ENCODE measurements around the gene C1D. TPM values are rescaled to one million over a fixed set of nuclear protein-coding genes. Genes with fewer than 3 reads are reported as not detected.

The C1D gene
- total and polyA plus RNA-seq, 2 of the 4 experiments (the other 2 are of a cell fraction), result 2.7 to 14.3 TPM

DNA sequence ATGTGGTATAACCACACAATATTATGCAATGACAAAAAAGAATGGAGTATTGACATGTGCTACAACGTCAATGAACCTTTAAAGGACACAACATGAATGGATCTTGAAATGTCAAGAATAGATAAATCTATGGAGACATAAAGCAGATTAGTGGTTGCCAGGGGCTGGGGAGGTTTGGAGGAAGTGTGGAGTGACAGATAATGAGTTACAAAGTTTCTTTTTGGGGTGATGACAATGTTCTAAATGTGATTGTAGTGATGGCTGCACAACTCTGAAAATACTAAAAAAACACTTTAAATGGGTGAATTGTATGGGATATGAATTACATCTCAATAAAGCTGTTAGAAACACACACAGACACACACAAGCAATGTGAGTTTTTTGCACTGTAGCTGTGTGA is 37.4 kb upstream of the C1D start:
- ATAC-seq (ENCODE audit: low read depth) (no peak), DNase-seq (no peak)
- H2AFZ ChIP-seq (replicated peaks; ENCODE audit: low read length, poor library complexity), result no peak overlapping the region
- H2BK15ac ChIP-seq (ENCODE audit: low read depth, low read length), result no peak overlapping the region
- no peak overlapping the region for H4K91ac ChIP-seq (ENCODE audit: insufficient read depth, low read depth, low read length)
- intact Hi-C loops (cut with micrococcal nuclease), result no loop called here
- no peaks in the 10 kb centered on the region for H3K9me1 ChIP-seq (ENCODE audit: insufficient read depth, low read length)
- no peak overlapping the region for H3K4me3 ChIP-seq (ENCODE audit: insufficient read depth, low read depth, low read length)
- no peaks in the 10 kb centered on the region for H3K4me1 ChIP-seq (ENCODE audit: control insufficient read depth, insufficient read depth, low read length)
- H3K4ac ChIP-seq (ENCODE audit: low read depth, low read length), result no peak overlapping the region
- H3K79me1 ChIP-seq (ENCODE audit: low read depth in 1 of 2, low read length in 2 of 2), result no peaks in the 10 kb centered on the region
- no peaks in the 10 kb centered on the region for H3K9me3 ChIP-seq (ENCODE audit: control insufficient read depth, insufficient read depth, low read length)
- H4K5ac ChIP-seq (ENCODE audit: low read depth, low read length), result no peak overlapping the region
- H3K36me3 ChIP-seq (ENCODE audit: control insufficient read depth, insufficient read depth, low read length), result no peaks in the 10 kb centered on the region
- in situ Hi-C loops (cut with MboI; ENCODE audit: low sequenced_read_pairs), result no loop called here
- H3K4me2 ChIP-seq (ENCODE audit: low read depth, low read length), result no peak overlapping the region
- no peak overlapping the region for H3K18ac ChIP-seq (ENCODE audit: low read depth, low read length)
- H3K9ac ChIP-seq (ENCODE audit: low read depth, low read length), result no peak overlapping the region
- ChIA-PET POLR2A (ENCODE audit: unreplicated experiment) (no interaction called here), CTCF (no interaction called here)
- no TSS peak for BruUV-seq (replicated peaks)
- no peak for TF ChIP-seq MXI1 (IDR thresholded peaks at IDR 0.05; ENCODE audit: borderline replicate concordance, low read depth, low read length)
- TF ChIP-seq MAZ (IDR thresholded peaks at IDR 0.05; ENCODE audit: borderline replicate concordance, low read depth, low read length), result no peak
- TF ChIP-seq FOS (IDR thresholded peaks at IDR 0.05; ENCODE audit: low read depth, low read length), result no peak
- no peak for TF ChIP-seq RCOR1 (IDR thresholded peaks at IDR 0.05; ENCODE audit: insufficient replicate concordance, low read length)
- TF ChIP-seq MAFK (IDR thresholded peaks at IDR 0.05; ENCODE audit: low read depth, low read length), result no peak
- no peak for TF ChIP-seq CHD1 (IDR thresholded peaks at IDR 0.05; ENCODE audit: low read depth, low read length)
- TF ChIP-seq RAD21 (IDR thresholded peaks at IDR 0.05; ENCODE audit: low read length), result no peak
- TF ChIP-seq, protein P1, sequence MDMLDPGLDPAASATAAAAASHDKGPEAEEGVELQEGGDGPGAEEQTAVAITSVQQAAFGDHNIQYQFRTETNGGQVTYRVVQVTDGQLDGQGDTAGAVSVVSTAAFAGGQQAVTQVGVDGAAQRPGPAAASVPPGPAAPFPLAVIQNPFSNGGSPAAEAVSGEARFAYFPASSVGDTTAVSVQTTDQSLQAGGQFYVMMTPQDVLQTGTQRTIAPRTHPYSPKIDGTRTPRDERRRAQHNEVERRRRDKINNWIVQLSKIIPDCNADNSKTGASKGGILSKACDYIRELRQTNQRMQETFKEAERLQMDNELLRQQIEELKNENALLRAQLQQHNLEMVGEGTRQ (IDR thresholded peaks at IDR 0.05; ENCODE audit: low read depth, low read length), result no peak
- TF ChIP-seq BHLHE40 (IDR thresholded peaks at IDR 0.05; ENCODE audit: low read depth, low read length), result no peak
- no peak for TF ChIP-seq CEBPB (IDR thresholded peaks at IDR 0.05; ENCODE audit: low read depth, low read length)
- TF ChIP-seq, protein P2, sequence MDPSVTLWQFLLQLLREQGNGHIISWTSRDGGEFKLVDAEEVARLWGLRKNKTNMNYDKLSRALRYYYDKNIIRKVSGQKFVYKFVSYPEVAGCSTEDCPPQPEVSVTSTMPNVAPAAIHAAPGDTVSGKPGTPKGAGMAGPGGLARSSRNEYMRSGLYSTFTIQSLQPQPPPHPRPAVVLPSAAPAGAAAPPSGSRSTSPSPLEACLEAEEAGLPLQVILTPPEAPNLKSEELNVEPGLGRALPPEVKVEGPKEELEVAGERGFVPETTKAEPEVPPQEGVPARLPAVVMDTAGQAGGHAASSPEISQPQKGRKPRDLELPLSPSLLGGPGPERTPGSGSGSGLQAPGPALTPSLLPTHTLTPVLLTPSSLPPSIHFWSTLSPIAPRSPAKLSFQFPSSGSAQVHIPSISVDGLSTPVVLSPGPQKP (IDR thresholded peaks at IDR 0.05; ENCODE audit: borderline replicate concordance, low read depth, low read length), result no peak
- no peak for TF ChIP-seq RFX5 (IDR thresholded peaks at IDR 0.05; ENCODE audit: low read depth, low read length)
- no peak for TF ChIP-seq NFE2L2 (IDR thresholded peaks at IDR 0.05; ENCODE audit: low read depth, low read length)
- no peak for TF ChIP-seq POLR2A (IDR thresholded peaks at IDR 0.05; ENCODE audit: low read depth, low read length)
- no peak for TF ChIP-seq SMC3 (IDR thresholded peaks at IDR 0.05; ENCODE audit: low read depth, low read length)
- TF ChIP-seq, protein P3, sequence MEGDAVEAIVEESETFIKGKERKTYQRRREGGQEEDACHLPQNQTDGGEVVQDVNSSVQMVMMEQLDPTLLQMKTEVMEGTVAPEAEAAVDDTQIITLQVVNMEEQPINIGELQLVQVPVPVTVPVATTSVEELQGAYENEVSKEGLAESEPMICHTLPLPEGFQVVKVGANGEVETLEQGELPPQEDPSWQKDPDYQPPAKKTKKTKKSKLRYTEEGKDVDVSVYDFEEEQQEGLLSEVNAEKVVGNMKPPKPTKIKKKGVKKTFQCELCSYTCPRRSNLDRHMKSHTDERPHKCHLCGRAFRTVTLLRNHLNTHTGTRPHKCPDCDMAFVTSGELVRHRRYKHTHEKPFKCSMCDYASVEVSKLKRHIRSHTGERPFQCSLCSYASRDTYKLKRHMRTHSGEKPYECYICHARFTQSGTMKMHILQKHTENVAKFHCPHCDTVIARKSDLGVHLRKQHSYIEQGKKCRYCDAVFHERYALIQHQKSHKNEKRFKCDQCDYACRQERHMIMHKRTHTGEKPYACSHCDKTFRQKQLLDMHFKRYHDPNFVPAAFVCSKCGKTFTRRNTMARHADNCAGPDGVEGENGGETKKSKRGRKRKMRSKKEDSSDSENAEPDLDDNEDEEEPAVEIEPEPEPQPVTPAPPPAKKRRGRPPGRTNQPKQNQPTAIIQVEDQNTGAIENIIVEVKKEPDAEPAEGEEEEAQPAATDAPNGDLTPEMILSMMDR (conservative IDR thresholded peaks at IDR 0.05; ENCODE audit: low read depth, low read length), result no peak
- no peak overlapping the region for H2BK5ac ChIP-seq (ENCODE audit: low read depth, low read length, poor library complexity, severe bottlenecking)
- H2BK20ac ChIP-seq (ENCODE audit: low read depth, low read length), result no peak overlapping the region
- H3K27me3 ChIP-seq (ENCODE audit: control insufficient read depth, insufficient read depth, low read length), result peaks cover 9% of the 10 kb centered on the region
- H2AK9ac ChIP-seq (replicated peaks; ENCODE audit: low read depth, low read length, poor library complexity), result no peak overlapping the region
- no peak overlapping the region for H3K14ac ChIP-seq (replicated peaks; ENCODE audit: low read depth, low read length)
- no peaks in the 10 kb centered on the region for H4K20me1 ChIP-seq (ENCODE audit: insufficient read depth, low read length)
- H2AK5ac ChIP-seq (ENCODE audit: low read depth, low read length), result no peak overlapping the region
- no peak overlapping the region for H3K56ac ChIP-seq (ENCODE audit: extremely low read depth, insufficient read depth, low read length)
- no peak overlapping the region for H4K8ac ChIP-seq (ENCODE audit: low read depth in 2 of 2, low read length in 2 of 2)
- dilution Hi-C loops (cut with HindIII; ENCODE audit: low sequenced_read_pairs, unreplicated experiment), result no loop called here
- 20% methylated on average over 1 of the region's 1 CpG; no CpG with 5 or more reads in 1 of the 2 experiments for WGBS, 2 experiments (ENCODE audit: extremely low coverage in 2 of 2, insufficient read length in 1 of 2)
- H3K27ac ChIP-seq (ENCODE audit: insufficient read depth, low read length), result no peak overlapping the region
- H2BK120ac ChIP-seq (ENCODE audit: low read depth, low read length), result no peak overlapping the region
- H3K23ac ChIP-seq (ENCODE audit: low read depth, low read length), result no peak overlapping the region
